Renal cortex interstitium (tissue), 11 donors: ENCODE results near the gene DCTN3. TPM values are rescaled to one million over a fixed set of nuclear protein-coding genes. Genes with fewer than 3 reads are reported as not detected.
A peak's percentile ranks its signal among the peaks of the same experiment; 100 is the strongest.

ENCODE experiments used
- DNase-seq, 11 donors: peaks; one replicate each; pipeline ENCODE4 v3.0.0-alpha.2; 2013; ENCODE audit warnings: low read depth in 9 of 11, low spot score in 4 of 11; ENCODE audit errors: extremely low read depth in 1 of 11
- polyA plus RNA-seq, 3 donors: library from polyadenylated mRNA; unstranded; fragments of 120-200 nt; gene quantifications; one replicate each; pipeline ENCODE4 v1.2.1, GENCODE V29; 2013; ENCODE audit not compliant: insufficient read length in 3 of 3

The DCTN3 gene
- polyA plus RNA-seq, 3 donors, result 91.5 to 108 (median 96.6) TPM

GRCh38 chr9:34584970-34585369 lies 35.3 kb downstream of the DCTN3 start:
- DNase-seq, result no peak

GRCh38 chr9:34582787-34583186 lies 37.5 kb downstream of the DCTN3 start:
- no peak for DNase-seq

- DNase-seq, result no peak
Measured at GRCh38 chr9:34581318-34581717, 39.0 kb downstream of the DCTN3 start.

GRCh38 chr9:34580358-34580757 lies 39.9 kb downstream of the DCTN3 start:
- no peak for DNase-seq

GRCh38 chr9:34579808-34580163 lies 40.5 kb downstream of the DCTN3 start:
- DNase-seq, result no peak

- DNase-seq, result no peak
Measured at GRCh38 chr9:34579104-34579807, 41.0 kb downstream of the DCTN3 start.

GRCh38 chr9:34578241-34579103 lies 41.8 kb downstream of the DCTN3 start:
- no peak for DNase-seq

- DNase-seq, result peak in 6 of 11 donors; percentile 66 to 84 (median 78)
Measured at GRCh38 chr9:34577400-34578240, 42.7 kb downstream of the DCTN3 start.

GRCh38 chr9:34576597-34577399 lies 43.5 kb downstream of the DCTN3 start:
- DNase-seq, result no peak

- DNase-seq, result no peak
Measured at GRCh38 chr9:34575862-34576596, 44.3 kb downstream of the DCTN3 start.

GRCh38 chr9:34575241-34575640 lies 45.1 kb downstream of the DCTN3 start:
- DNase-seq, result no peak

- DNase-seq, result no peak
Measured at GRCh38 chr9:34574571-34574970, 45.7 kb downstream of the DCTN3 start.

- no peak for DNase-seq
Measured at GRCh38 chr9:34573599-34574325, 46.5 kb downstream of the DCTN3 start.

- no peak for DNase-seq
Measured at GRCh38 chr9:34572628-34573027, 47.7 kb downstream of the DCTN3 start.

- no peak for DNase-seq
Measured at GRCh38 chr9:34572092-34572491, 48.2 kb downstream of the DCTN3 start.

- no peak for DNase-seq
Measured at GRCh38 chr9:34571481-34571810, 48.8 kb downstream of the DCTN3 start.

GRCh38 chr9:34570809-34571480 lies 49.4 kb downstream of the DCTN3 start:
- DNase-seq, result no peak
